Measurements from ENCODE around the gene LDLRAP1. TPM values are rescaled to one million over a fixed set of nuclear protein-coding genes. Genes with fewer than 3 reads are reported as not detected.
"Not testable (repeated sequence)": the region's sequence is repeated elsewhere in the genome, so short reads cannot be mapped to it uniquely, and the experiment has no call there.

Gene LDLRAP1
- total RNA-seq, 1 experiment from 2014 or later, result 26.0 TPM

DNA sequence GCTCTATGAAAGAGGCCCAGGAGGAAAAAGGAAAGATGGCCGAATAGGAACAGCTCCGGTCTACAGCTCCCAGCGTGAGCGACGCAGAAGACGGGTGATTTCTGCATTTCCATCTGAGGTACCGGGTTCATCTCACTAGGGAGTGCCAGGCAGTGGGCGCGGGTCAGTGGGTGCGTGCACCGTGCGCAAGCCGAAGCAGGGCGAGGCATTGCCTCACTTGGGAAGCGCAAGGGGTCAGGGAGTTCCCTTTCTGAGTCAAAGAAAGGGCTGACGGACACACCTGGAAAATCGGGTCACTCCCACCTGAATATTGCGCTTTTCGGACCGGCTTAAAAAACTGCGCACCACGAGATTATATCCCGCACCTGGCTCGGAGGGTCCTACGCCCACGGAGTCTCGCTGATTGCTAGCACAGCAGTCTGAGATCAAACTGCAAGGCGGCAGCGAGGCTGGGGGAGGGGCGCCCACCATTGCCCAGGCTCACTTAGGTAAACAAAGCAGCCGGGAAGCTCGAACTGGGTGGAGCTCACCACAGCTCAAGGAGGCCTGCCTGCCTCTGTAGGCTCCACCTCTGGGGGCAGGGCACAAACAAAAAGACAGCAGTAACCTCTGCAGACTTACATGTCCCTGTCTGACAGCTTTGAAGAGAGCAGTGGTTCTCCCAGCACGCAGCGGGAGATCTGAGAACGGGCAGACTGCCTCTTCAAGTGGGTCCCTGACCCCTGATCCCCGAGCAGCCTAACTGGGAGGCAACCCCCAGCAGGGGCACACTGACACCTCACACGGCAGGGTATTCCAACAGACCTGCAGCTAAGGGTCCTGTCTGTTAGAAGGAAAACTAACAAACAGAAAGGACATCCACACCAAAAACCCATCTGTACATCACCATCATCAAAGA lies 36.6 kb upstream of the LDLRAP1 start:
- peak overlapping the region; percentile 16 to 19; a peak in 2 of 4 replicates for H3K4me3 ChIP-seq (replicated peaks in 1 of 2; ENCODE audit: low read depth in 1 of 2, low read length in 2 of 2)
- H3K9me2 ChIP-seq (ENCODE audit: insufficient read depth); intact Hi-C loops (cut with micrococcal nuclease); H3K27me3 ChIP-seq (ENCODE audit: insufficient read depth, low read length); H3K9ac ChIP-seq (ENCODE audit: low read length); POLR2A ChIA-PET; H4K20me1 ChIP-seq (ENCODE audit: insufficient read depth); H3K9me3 ChIP-seq (ENCODE audit: control insufficient read depth in 1 of 2, insufficient read depth in 1 of 2, low read depth in 1 of 2, low read length in 2 of 2); BruUV-seq (replicated peaks); H3K27ac ChIP-seq (ENCODE audit: low read depth, low read length); H3K36me3 ChIP-seq (ENCODE audit: control insufficient read depth in 1 of 2, insufficient read depth in 2 of 2, low read length in 2 of 2); ATAC-seq; DNase-seq (ENCODE audit: low read depth, low spot score); H2AFZ ChIP-seq (ENCODE audit: low read depth, low read length, poor library complexity, severe bottlenecking); RAD21 ChIA-PET (ENCODE audit: low non-redundant PET in 1 of 2, low total read pairs in 2 of 2, uncharacterized antibody in 2 of 2, unreplicated experiment in 2 of 2); H3K79me2 ChIP-seq (ENCODE audit: insufficient read depth, low read length): not testable (repeated sequence)
- H3K4me2 ChIP-seq (ENCODE audit: low read length), result peak overlapping the region; percentile 45
- H3K4me1 ChIP-seq (ENCODE audit: control insufficient read depth in 1 of 2, insufficient read depth in 2 of 2, low read length in 2 of 2), result peaks cover 10 to 18% of the 10 kb centered on the region in 2 experiments
- CTCF ChIA-PET, result interaction anchor here (1.5 kb wide), 1 partner anchor 13 kb away, joined by 5 read pairs; no protein-coding TSS in a partner anchor

DNA sequence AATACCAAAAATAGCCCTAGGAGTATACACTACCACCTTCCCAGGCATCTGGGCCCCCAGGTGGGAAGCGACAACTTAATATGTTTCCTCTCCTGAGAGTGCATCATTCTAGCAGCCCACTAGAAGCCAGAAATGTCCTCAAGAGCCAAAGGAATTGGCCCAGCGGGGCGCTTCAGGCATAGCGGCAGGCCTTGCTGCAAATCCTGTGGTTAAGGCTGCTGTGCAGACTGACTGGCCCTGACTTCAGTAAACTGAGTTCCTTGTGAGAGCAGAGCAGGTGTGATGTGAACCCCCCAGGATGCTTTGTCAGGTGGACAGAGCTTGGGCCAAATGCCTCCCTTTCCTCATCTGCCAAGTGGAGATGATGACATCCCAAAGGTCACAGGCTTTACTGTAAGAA lies 29.7 kb upstream of the LDLRAP1 start:
- CTCF ChIA-PET, result interaction anchor here (1.3 kb wide), 1 partner anchor 10 kb away, joined by 5 read pairs; no protein-coding TSS in a partner anchor
- no TSS peak for BruUV-seq (replicated peaks)

More for the DNA sequence above, 29.7 kb upstream of the LDLRAP1 start:
- intact Hi-C loops (cut with micrococcal nuclease), result no loop called here
- no peak overlapping the region for H3K9ac ChIP-seq (ENCODE audit: low read length)
- ChIA-PET POLR2A (no interaction called here), RAD21 (ENCODE audit: low non-redundant PET in 1 of 2, low total read pairs in 2 of 2, uncharacterized antibody in 2 of 2, unreplicated experiment in 2 of 2) (no interaction called here)
- H4K20me1 ChIP-seq (ENCODE audit: insufficient read depth), result no peaks in the 10 kb centered on the region
- H2AFZ ChIP-seq (ENCODE audit: low read depth, low read length, poor library complexity, severe bottlenecking), result no peak overlapping the region
- no peaks in the 10 kb centered on the region for H3K9me2 ChIP-seq (ENCODE audit: insufficient read depth)
- H3K79me2 ChIP-seq (ENCODE audit: insufficient read depth, low read length), result no peaks in the 10 kb centered on the region
- DNase-seq (ENCODE audit: low read depth, low spot score) (no peak), ATAC-seq (no peak)
- no peaks in the 10 kb centered on the region for H3K36me3 ChIP-seq (ENCODE audit: control insufficient read depth in 1 of 2, insufficient read depth in 2 of 2, low read length in 2 of 2)
- no peaks in the 10 kb centered on the region for H3K9me3 ChIP-seq (ENCODE audit: control insufficient read depth in 1 of 2, insufficient read depth in 1 of 2, low read depth in 1 of 2, low read length in 2 of 2)
- TF ChIP-seq POLR2AphosphoS5 (IDR thresholded peaks at IDR 0.05; ENCODE audit: low read depth, low read length) (no peak), SIN3A (IDR thresholded peaks at IDR 0.05; ENCODE audit: low read depth) (no peak), EGR1 (IDR thresholded peaks at IDR 0.05; ENCODE audit: low read depth) (no peak), POLR2A (IDR thresholded peaks at IDR 0.05; ENCODE audit: borderline replicate concordance, extremely low read depth, insufficient read depth, insufficient read length) (no peak)
- H3K27me3 ChIP-seq (ENCODE audit: insufficient read depth, low read length), result no peaks in the 10 kb centered on the region
- no peak overlapping the region for H3K4me3 ChIP-seq (replicated peaks in 1 of 2; ENCODE audit: low read depth in 1 of 2, low read length in 2 of 2)
- no peak overlapping the region for H3K4me2 ChIP-seq (ENCODE audit: low read length)
- H3K4me1 ChIP-seq (ENCODE audit: control insufficient read depth in 1 of 2, insufficient read depth in 2 of 2, low read length in 2 of 2), result no peaks in the 10 kb centered on the region
- no peak overlapping the region for H3K27ac ChIP-seq (ENCODE audit: low read depth, low read length)

Data from HCT116 (cell line).